Ovary (tissue), 3 donors: ENCODE measurements around the gene UBE2L3.

Experiments used
- POLR2A ChIP-seq: fragments of 450-650 bp; IDR thresholded peaks from one replicate; pipeline ENCODE4 v1.6.1; 2017; ENCODE audit warnings: antibody characterized with exemption, mild to moderate bottlenecking, moderate library complexity
- TF ChIP-seq, protein P1 (sequence below), 3 donors: fragments of 450-650 bp in 2 of 3; fragments of 200-600 bp in 1 of 3; IDR thresholded peaks; one replicate each; pipeline versions ENCODE4 v1.5.1 to v1.8.0; 2016 to 2022; ENCODE audit warnings: antibody characterized with exemption in 3 of 3, mild to moderate bottlenecking in 1 of 3
- donor health status: DM: no; HTN: no; CAD: no.

DNA sequence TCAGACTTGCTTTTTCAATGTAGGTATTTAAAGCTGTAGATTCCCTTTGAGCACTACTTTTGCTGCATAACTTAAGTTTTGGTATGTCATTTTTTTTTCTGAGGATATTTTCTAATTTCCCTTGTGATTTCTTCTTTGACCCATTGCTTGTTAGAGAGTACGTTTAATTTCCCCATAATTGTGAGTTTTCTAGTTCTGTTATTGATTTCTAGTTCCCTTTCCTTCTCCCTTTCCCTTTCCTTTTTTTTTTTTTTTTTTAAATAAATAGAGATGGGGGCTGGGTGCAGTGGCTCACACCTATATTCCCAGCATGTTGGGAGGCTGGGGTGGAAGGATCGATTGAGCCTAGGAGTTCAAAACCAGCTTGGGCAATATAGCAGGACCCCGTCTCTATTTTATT is 30.8 kb downstream of the UBE2L3 start:
- TF ChIP-seq, protein P1, sequence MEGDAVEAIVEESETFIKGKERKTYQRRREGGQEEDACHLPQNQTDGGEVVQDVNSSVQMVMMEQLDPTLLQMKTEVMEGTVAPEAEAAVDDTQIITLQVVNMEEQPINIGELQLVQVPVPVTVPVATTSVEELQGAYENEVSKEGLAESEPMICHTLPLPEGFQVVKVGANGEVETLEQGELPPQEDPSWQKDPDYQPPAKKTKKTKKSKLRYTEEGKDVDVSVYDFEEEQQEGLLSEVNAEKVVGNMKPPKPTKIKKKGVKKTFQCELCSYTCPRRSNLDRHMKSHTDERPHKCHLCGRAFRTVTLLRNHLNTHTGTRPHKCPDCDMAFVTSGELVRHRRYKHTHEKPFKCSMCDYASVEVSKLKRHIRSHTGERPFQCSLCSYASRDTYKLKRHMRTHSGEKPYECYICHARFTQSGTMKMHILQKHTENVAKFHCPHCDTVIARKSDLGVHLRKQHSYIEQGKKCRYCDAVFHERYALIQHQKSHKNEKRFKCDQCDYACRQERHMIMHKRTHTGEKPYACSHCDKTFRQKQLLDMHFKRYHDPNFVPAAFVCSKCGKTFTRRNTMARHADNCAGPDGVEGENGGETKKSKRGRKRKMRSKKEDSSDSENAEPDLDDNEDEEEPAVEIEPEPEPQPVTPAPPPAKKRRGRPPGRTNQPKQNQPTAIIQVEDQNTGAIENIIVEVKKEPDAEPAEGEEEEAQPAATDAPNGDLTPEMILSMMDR (IDR thresholded peaks at IDR 0.05): no peak
- no peak for TF ChIP-seq POLR2A
